NCI-H510A (cell line): Measurements from ENCODE around the gene DNAAF8.
A peak's percentile ranks its signal among the peaks of the same experiment; 100 is the strongest.

Experiments
- DNase-seq: peaks from one replicate; lab custom pipeline; 2025; lab: John Stamatoyannopoulos, UW

Gene DNAAF8

DNA sequence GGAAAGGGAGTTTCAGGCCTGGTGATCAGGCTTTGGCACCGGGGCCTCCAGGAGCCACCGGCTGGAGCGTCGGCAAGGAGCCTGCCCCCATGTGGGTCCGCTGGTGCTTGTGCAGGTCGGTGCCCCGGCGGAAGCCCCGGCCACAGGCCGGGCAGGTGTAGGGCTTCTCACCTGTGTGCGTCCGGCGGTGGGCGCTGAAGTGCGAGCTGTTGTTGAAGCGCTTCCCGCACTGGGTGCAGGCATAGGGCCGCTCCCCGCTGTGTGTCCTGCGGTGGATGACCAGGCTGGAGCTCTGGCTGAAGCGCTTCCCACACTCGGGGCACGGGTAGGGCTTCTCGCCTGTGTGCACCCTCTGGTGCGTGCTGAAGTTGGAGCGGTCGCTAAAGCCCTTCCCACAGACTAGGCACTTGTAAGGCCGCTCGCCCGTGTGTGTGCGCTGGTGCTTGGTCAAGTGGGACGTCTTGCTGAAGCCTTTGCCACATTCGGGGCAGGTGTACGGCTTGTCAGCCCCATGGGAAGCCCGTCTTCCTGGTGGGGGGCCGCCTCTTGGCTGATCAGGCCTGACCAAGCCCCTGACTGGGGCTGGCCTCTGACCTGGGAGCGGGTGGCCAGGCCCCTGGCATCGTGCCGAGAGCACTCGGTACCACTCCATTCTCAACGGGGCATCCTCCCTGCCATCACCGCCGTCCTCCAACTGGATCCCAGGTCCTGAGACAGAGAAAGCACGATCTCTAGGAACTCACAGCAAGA is 18.2 kb downstream of the DNAAF8 start:
- no peak for DNase-seq

DNA sequence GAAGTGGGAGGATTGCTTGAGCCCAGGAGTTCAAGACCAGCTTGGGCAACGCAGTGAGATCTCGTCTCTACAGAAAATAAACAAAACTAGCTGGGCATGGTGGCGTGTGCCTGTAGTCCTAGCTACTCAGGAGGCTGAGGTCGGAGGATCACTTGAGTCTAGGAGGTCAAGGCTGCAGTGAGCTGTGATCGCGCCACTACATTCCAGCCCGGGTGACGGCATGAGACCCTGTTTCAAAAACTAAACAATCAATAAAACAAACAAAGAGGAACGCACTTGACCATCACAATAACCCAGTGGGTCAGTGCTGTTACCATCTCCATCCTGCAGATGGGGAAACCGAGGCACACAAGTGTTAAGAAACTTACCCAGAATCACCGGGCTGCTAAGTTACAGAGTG is 18.9 kb downstream of the DNAAF8 start:
- no peak for DNase-seq

DNA sequence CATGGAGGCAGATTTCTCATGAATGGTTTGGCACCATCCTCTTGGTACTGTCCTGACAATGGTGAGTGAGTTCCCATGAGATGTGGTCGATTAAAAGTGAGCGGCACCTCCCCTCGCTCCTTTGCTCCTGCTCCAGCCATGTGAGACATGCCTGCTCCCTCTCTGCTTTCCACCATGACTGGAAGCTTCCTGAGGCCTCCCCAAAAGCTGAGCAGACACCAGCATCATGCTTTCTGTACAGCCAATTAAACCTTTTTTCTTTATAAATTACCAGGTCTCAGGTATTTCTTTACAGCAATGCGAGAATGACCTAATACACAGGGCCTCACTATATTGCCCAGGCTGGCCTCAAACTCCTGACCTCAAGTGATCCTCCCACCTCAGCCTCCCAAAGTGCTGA is 20.5 kb downstream of the DNAAF8 start:
- DNase-seq = no peak

DNA sequence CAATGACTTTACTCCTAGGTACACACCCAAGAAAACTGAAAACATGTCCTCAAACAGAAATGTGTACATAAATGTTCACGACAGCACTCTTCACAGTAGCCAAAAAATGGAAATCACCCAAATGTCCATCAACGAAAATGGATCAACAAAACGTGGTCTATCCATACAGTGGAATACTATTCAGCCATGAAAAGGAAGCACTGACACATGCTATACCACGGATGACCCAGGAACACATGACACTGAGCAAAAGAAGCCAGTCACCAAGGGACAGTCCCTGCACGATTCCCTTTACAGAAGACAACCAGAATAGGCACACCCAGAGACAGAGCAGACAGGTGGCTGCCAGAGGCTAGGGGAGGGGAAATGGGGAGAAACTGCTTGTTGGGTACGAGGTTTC is 21.4 kb downstream of the DNAAF8 start:
- no peak for DNase-seq

DNA sequence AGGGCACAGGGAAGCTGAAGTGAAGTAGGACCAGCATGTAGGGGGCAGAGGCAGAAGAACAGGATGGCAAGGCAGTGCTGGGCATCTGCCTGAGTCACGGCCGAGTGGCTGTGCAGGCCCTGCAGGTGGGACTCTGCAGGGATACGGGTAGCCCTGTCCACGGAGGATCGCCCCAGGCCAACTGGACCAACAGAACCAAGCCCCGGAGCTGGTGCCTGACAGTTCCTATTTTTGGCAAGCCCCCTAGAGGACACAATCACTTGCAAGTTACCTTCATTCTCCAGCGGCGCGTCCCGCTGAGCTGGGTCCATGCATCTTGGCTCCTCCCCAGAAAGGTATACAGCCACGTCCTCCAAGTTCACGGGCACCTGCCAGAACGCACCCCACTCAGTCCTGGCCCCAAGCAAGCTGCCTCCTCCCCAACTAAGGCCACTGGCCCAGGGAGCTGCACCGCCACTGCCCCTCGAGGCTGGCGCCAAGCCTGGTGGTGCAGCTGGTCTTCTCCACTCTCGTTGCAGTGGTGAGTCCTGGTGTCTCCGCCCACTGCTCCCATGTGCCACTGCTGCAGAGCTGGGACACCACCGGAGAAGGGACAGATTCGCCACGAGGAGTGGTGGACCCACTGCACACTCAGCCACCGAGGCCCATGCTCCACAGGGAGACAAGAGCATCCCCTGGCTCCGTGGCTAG is 26.0 kb downstream of the DNAAF8 start:
- no peak for DNase-seq

DNA sequence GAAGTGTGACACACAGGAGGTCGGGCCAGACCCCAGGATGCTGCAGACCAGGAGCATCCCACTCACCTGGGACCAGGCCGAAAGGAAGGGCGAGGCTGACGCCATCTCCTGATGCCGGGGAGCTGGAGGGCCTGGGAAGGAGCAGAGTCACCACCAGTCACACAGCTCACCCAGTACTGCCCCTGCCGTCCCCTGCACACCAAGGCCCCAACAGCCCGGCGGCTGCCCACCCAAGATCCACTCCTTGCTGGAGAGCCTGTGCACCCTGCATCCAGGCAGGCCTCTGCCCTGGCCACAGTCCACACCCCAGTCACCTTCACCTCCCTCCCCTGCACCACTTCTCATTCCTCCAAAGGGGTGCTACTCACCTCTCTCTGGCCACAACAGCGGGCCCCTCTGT is 27.9 kb downstream of the DNAAF8 start:
- no peak for DNase-seq

DNA sequence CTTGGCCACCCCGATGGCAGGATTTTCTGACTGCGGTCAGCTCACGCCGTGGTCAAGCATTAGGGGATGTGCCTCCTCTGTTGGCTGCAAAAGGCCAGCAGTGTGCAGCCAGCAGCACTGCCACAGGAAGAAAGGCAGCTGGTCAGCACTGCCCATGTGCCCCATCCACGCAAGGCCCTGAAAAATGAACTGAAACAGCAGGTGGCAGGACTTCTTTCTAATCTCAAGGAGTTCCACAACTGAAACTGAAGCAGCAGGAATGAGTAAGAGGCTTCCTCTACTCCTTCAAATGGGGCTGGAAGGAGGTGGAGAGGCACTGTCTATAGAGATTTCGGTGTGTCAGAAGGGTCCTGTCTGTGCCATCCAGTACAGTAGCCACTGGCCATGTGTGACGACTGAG is 29.5 kb downstream of the DNAAF8 start:
- no peak for DNase-seq

DNA sequence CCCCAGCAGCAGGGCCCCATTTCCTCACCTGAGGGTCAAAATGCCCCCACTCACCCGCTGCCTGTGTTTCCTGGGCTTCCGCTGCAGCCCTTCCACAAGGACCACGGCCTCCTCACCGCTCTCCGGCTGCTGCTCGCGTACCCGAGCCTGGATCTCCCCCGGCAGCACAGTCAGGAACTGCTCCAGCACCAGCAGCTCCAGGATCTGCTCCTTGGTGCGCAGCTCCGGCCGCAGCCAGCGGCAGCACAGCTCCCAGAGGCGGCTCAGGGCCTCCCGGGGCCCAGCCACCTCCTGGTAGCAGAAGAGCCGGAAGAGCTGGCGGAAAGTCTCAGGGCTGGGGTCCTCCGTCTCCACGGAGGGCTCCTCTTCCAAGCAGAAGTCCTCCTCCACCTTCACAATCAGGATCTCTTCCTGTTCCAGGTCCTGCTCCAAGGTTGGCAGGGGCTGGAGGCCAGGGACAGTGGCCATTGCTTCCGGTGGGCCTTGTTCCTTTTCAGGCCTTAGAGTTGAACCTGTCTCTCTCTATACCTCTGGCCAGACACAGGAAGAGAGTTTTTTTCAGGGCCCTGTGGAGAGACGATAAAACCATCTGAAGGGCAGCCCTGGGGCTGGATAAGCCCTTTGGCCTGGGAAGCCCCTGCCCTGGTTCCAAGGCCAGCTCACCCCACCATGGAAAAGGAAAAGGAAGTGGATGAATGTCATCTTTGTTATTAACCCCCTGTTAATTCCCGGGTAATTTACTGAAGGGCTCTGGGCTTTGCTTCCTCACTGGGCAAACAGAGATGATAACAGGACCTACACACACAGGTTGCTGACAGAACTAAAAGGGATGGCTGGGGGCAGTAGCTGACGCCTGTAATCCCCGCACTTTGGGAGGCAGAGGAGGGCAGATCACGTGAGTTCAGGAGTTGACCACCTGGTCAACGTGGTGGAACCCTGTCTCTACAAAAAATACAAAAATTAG is 31.5 kb downstream of the DNAAF8 start:
- no peak for DNase-seq

DNA sequence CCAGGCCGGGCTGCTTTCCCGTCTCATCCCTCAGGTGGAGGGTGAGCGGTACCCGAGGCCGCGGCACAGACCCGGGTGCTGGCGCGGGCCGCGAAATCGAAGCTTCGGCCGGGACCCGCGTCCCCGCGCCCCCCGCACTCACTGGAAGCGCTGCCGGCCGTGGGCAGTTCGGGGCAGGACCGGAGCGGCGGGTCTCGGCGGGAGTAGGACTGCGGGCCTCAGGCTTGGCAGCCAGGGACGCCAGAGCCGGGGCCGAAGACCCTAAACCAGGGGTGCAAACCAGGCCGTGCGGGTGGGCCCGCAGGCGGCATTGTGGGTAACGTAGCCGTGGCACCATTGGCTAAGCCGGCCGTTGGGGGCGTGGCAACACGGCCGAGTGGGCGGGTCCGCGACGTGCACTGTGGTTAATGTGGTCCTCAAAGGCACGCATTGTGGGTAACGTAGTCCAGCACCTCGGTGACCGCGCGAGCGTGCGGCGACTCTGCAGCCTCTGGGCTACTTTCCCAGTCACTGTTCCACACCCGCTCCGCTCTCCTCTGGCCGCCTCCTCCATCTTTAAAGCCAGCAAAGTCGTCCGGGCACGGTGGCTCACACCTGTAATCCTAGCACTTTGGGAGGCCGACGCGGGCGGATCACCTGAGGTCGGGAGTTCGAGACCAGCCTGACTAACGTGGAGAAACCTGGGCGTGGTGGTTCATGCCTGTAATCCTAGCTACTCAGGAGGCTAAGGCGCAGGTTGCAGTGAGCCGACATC is 32.7 kb downstream of the DNAAF8 start, which contains the start of gene ZNF500:
Gene ZNF500, minus strand, starts transcription at position 288 of the 754 bp plus-strand sequence. CDS start 1,184 bp downstream, outside the sequence.
- peak; percentile 79 for DNase-seq

DNA sequence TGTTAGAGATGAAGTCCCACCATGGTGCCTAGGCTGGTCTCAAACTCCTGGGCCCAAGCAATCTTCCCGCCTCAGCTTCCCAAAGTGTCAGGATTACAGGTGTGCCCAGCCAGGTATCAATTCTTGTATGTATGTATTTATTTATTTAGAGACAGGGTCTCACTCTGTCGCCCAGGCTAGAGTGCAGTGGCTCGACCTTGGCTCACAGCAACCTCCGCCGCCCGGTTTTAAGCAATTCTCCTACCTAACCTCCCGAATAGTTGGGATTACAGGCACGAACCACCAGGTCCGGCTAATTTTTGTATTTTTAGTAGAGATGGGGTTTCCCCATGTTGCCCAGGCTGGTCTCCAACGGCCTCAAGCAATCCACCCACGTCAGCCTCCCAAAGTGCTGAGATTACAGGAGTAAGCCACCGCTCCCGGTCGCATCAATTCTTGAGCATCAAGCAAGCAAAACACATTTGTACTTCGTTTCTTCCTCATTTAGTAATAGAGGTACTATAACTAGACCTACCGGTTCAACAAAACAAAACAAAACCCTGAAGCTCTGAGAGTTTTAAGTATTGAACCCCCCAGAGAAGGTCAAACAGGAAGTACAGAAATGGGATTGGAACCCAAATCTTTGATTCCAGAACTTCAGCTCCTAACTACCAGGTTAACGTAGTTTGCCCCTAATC is 33.7 kb downstream of the DNAAF8 start:
- DNase-seq = no peak

DNA sequence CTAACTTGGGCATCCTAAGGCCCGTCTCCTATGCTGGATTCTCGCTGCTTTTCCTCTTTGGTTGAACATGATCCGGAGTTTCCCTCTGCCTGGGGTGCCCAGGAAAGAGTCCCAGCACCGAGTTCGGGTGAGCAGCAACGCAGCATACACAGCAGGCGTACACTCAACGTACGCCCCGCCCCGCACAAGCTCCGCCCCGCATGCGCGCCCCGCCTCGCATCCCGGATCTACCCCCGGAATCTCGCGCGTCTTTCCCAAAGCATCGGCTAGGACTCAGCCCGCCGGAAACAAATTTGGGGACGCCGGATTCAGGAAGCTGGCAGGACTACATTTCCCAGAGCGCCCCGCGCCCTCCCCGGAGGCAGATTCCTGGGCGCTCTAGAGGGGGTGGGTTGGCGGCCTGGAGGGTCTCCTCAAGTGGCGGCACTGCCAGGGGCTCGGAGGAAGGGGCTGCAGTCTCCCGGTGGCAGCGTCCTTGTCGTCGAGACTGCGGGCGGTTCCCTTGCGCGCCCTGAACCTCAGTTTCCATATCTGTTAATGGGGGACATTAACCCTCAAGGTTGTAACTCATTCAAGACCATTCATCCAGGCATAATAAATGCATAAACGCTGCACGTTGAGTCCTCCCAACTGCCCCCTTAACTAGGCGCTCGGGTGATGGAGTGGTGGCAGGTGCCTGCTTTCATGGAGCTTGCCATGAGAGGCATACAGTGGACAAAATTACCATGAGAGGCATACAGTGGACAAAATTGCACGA is 34.4 kb downstream of the DNAAF8 start:
- peak; percentile 77 for DNase-seq

DNA sequence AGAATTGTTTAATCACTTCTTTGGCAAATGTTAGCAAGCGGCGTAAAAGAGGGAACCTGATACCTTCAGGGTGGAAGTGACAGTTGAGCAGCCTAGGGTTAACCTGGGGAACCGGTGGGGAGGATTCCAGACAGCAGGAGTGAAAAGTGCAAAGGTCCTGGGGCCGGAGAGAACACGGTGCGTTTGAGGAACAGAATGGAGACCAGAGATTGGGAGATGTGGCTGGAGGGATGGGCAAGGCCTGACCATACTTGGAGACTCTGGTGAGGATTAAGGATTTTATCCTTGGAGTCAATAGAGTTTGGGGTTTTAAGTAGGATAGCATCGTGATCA is 34.9 kb downstream of the DNAAF8 start:
- DNase-seq = no peak

DNA sequence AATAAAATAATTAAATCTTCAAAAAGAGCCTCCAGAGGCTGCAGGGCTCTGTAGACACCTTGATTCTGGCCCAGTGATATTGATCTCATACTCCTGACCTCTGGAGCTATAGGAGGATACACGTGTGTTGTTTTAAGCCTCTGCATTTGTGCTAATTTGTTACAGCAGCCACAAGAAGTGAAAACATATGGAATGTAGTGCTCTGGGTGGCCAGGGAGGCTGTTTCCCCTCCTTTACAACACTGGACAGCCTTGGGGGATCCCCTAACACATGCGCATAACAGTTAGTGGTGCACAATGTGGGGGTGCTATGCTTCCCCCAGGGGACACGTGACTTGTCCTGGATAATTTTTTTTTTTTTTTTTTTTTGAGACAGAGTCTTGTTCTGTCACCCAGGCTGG is 37.3 kb downstream of the DNAAF8 start:
- no peak for DNase-seq

DNA sequence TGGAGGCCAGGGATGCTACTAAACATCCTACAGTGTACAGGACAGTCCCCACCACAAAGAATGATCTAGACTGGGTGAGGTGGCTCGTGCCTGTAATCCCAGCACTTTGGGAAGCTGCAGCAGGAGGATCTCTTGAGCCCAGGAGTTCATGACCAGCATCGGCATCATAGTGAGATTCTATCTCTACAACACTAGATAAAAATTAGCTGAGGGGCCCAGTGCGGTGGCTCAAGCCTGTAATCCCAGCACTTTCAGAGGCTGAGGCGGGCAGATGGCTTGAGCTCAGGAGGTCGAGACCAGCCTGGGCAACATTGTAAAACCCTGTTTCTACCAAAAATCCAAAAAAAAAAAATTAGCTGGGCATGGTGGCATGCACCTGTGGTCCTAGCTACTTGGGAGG is 38.0 kb downstream of the DNAAF8 start:
- DNase-seq = no peak

DNA sequence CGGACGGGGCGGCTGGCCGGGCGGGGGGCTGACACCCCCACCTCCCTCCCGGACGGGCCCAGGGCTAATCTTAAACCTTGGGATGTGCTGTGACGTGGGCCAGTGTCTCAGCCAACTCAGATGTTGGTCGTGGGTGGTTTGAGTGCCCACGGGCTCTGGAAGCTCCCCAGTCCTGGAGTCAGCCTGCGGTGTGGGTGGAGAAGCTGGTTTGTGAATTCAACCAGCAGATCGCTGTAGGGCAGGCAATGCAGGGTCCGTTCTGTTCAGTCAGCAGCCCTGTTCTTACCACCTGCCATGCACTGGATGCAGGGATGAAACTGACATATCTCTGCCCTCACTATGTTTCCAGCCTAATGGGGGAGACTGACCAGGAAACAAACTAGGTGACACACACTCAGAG is 40.7 kb downstream of the DNAAF8 start:
- DNase-seq = no peak

DNA sequence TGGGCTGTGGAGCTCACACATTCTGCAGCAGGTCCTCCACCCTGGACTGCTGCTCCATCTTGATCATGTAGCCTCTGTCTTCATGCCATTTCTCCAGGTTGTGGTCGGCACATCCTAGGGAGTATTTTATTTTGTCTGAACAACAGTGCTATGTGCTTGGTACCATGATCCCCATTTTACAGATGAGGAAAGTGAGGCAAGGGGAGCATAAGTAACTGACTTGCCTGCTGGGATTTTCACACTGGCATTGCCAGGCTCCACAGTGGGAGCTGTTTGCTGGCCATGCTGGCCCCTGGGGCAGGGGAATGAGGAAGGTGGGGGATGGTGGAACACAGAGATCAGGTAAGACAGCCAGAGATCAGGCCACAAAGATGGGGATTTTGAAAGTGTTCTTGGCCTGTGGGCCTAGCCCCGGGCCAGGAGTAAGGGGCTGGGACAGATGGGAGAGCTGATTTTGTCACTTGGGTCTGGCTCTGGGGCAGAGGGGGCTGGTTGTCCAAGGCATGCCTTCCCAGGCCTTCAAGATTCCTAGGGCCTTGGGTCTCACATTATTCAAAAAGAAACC is 41.9 kb downstream of the DNAAF8 start:
- DNase-seq = no peak

DNA sequence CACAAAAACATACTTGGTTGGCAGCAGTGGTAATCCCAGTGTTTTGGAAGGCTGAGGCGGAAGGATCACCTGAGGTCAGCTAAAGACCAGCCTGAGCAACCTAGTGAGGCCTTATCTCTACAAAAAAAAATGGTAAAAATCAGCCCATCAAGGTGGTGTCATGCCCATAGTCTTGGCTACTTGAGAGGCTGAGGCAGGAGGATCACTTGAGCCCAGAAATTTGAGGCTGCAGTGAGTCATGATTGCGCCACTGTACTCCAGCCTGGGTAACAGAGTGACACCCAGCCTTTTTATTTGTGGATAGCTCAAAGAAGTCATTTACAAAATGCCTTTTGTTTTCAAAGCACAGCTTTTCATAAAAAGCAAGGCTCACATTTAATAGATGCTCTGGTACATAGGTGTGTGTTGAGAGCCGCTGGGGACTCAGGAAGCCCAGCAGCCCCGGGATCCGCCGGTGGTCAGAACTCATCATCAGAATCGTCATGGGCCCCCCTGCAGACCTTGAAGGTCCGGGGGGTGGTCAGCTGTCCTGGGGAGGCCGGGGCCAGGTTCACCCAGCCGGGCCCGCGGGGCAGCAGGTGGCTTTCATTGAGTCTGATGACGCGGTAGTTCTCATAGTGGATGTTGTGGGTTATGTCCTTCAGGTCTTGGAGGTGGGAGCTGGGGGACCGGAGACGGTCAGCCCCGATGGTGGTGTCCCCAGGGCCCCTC is 43.2 kb downstream of the DNAAF8 start:
- DNase-seq = no peak

DNA sequence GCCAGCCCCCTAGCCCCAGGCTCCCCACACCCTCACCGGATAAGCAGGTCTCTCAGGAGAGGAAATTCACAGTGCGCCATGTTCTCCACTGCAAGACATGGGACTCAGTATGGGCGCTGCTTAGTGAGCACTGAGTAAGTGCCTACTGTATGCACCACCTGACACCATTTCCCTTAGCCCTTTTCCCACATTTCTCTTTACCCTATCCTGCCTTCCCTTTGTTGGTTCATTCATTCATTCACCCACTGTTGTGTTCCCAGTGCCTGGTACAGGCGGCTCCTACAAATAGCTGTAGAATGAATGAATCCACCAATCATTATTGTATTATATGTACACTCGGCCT is 43.7 kb downstream of the DNAAF8 start:
- DNase-seq = no peak

DNA sequence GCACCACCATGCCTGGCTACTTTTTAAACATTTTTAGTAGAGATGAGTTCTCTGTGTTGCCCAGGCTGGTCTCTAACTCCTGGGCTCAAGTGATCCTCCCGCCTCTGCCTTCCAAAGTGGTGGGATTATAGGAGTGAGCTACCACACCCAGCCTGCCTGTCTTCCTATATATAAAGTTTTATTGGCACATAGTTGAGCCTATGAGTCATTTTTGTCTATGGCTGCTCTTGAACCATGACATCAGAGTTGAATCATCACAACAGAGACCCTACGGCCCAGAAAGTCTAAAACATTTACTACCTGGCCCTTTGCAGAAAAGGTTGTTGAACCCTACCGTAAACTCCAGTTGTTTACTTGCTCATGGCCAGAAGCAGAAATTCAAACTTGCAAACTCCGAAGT is 45.9 kb downstream of the DNAAF8 start:
- no peak for DNase-seq
